AG04450 (cell line): Measurements from ENCODE around the gene ERCC1. TPM values are rescaled to one million over a fixed set of nuclear protein-coding genes. Genes with fewer than 3 reads are reported as not detected.

Experiments used
- CTCF ChIA-PET: fragments of 300-600, 350-600 bp; formaldehyde crosslinking; extraction: SDS; loops from one replicate; lab custom pipeline; 2022; ENCODE audit warnings: antibody characterized with exemption, inconsistent platforms; lab: Charles Lee
- POLR2A ChIA-PET: fragments of 350-600 bp; formaldehyde crosslinking; extraction: SDS; loops from one replicate; lab custom pipeline; 2021; ENCODE audit warnings: antibody characterized with exemption, inconsistent platforms; lab: Yijun Ruan, JAX
- DNase-seq: peaks from one replicate; pipeline ENCODE4 v3.0.0-alpha.2; 2011; ENCODE audit warnings: low read depth, low spot score
- H3K27ac ChIP-seq: one replicate; pipeline ENCODE4 v1.5.1; 2012; ENCODE audit warnings: low read depth, low read length, control low read depth
- H3K27me3 ChIP-seq: one replicate; pipeline ENCODE4 v1.6.0; 2012; ENCODE audit warnings: low read length; ENCODE audit not compliant: control insufficient read depth, insufficient read depth
- H3K4me3 ChIP-seq: 2 replicates; pipeline ENCODE4 v1.5.1; 2011; ENCODE audit warnings: mild to moderate bottlenecking, low read depth, low read length, control low read depth
- H3K9me3 ChIP-seq: 2 replicates; pipeline ENCODE4 v1.5.1; 2012; ENCODE audit warnings: low read length; ENCODE audit not compliant: control insufficient read depth, insufficient read depth
- polyA plus RNA-seq: library from polyadenylated mRNA; depleted of rRNA; stranded (reverse); fragments of >200 nt; gene quantifications from 2 replicates; pipeline ENCODE4 v1.2.3, GENCODE V29; 2011; rRNA removed
- small RNA-seq: library from RNA; depleted of rRNA; stranded (forward); fragments of <200 nt; gene quantifications from one replicate; pipeline ENCODE3, GENCODE V24; 2012; ENCODE audit warnings: low read depth; ENCODE audit not compliant: insufficient read length
- TF ChIP-seq, protein P1 (sequence below): IDR thresholded peaks from 2 replicates; pipeline ENCODE4 v1.5.1; 2011; ENCODE audit warnings: low read depth, low read length, control low read depth, inconsistent platforms

Gene ERCC1
- polyA plus RNA-seq, 1 experiment, result 75.8 TPM

DNA sequence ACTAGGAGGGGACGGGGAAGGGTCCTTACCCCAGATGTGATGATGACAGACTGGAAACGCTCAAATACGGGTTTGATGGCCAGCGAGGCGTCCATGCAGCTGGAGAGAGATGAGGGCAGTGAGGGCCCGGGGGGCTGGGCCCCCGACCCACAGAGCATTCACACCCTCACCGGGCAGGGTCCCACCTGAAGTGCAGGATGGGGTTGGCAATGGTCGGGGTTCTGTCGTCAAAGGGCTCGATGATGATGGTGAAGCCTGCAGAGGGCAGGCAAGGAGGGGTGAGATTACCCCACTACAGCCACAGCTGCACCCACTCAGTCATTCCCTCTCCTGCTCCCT is 66.3 kb downstream of the ERCC1 start:
- Histone ChIP-seq H3K27me3 (no peaks in the 10 kb centered on the region), H3K9me3 (no peaks in the 10 kb centered on the region; the same call in 1 of the 2 replicates), H3K27ac (no peak overlapping the region), H3K4me3 (no peak overlapping the region)
- TF ChIP-seq, protein P1, sequence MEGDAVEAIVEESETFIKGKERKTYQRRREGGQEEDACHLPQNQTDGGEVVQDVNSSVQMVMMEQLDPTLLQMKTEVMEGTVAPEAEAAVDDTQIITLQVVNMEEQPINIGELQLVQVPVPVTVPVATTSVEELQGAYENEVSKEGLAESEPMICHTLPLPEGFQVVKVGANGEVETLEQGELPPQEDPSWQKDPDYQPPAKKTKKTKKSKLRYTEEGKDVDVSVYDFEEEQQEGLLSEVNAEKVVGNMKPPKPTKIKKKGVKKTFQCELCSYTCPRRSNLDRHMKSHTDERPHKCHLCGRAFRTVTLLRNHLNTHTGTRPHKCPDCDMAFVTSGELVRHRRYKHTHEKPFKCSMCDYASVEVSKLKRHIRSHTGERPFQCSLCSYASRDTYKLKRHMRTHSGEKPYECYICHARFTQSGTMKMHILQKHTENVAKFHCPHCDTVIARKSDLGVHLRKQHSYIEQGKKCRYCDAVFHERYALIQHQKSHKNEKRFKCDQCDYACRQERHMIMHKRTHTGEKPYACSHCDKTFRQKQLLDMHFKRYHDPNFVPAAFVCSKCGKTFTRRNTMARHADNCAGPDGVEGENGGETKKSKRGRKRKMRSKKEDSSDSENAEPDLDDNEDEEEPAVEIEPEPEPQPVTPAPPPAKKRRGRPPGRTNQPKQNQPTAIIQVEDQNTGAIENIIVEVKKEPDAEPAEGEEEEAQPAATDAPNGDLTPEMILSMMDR, result no peak
- CTCF ChIA-PET, result interaction anchor here (0.6 kb wide), 2 partner anchors 59 to 272 kb away, joined by 3 to 6 read pairs; no protein-coding TSS in a partner anchor
- no peak for DNase-seq
- POLR2A ChIA-PET, result no interaction called here

Small RNA genes within 50 kb of the gene (small RNA-seq; reads per million reads assigned to genes)
- gene MIR6088, result not detected

Other genes starting within 250 kb of the ERCC1 start
- gene TRAPPC6A, start 245.7 kb downstream of the ERCC1 start, polyA plus RNA-seq, result 5.8 and 9.4 TPM in 2 replicates
- gene BLOC1S3, start 245.1 kb downstream of the ERCC1 start, polyA plus RNA-seq, result 7.0 and 8.2 TPM in 2 replicates
- not detected in 2 replicates for gene EXOC3L2, start 178.5 kb downstream of the ERCC1 start, polyA plus RNA-seq
- 12.6 and 18.9 TPM in 2 replicates for gene MARK4, start 172.6 kb downstream of the ERCC1 start, polyA plus RNA-seq
- gene CKM, start 101.0 kb downstream of the ERCC1 start, polyA plus RNA-seq, result not detected in 2 replicates
- not detected in 2 replicates for gene KLC3, start 83.2 kb downstream of the ERCC1 start, polyA plus RNA-seq
- gene ERCC2, start 53.3 kb downstream of the ERCC1 start, polyA plus RNA-seq, result 51.4 and 69.4 TPM in 2 replicates
- 2.4 and 5.1 TPM in 2 replicates for gene PPP1R13L, start 18.8 kb downstream of the ERCC1 start, polyA plus RNA-seq
- 3.0 and 3.2 TPM in 2 replicates for gene POLR1G, start 17.3 kb downstream of the ERCC1 start, polyA plus RNA-seq
- 1.3 and 1.7 TPM in 2 replicates for gene FOSB, start 44.1 kb upstream of the ERCC1 start, polyA plus RNA-seq
- gene RTN2, start 73.1 kb upstream of the ERCC1 start, polyA plus RNA-seq, result 13.6 and 15.5 TPM in 2 replicates
- 1.5 and 1.8 TPM in 2 replicates for gene PPM1N, start 74.5 kb upstream of the ERCC1 start, polyA plus RNA-seq
- gene VASP, start 83.6 kb upstream of the ERCC1 start, polyA plus RNA-seq, result 49.6 and 60.8 TPM in 2 replicates
- gene OPA3, start 160.9 kb upstream of the ERCC1 start, polyA plus RNA-seq, result 12.2 and 13.3 TPM in 2 replicates
- not detected in 2 replicates for gene GPR4, start 178.3 kb upstream of the ERCC1 start, polyA plus RNA-seq
- gene EML2, start 215.5 kb upstream of the ERCC1 start, polyA plus RNA-seq, result 10.8 and 14.9 TPM in 2 replicates
- gene GIPR, start 244.3 kb upstream of the ERCC1 start, polyA plus RNA-seq, result 0.61 and 0.68 TPM in 2 replicates